Osteoblast (primary cell): ENCODE results near the gene GKAP1. TPM values are rescaled to one million over a fixed set of nuclear protein-coding genes. Genes with fewer than 3 reads are reported as not detected.
A peak's percentile ranks its signal among the peaks of the same experiment; 100 is the strongest.
"Not testable (repeated sequence)": the region's sequence is repeated elsewhere in the genome, so short reads cannot be mapped to it uniquely, and the experiment has no call there.

Source experiments
- DNase-seq: peaks from one replicate; pipeline ENCODE4 v3.0.0; 2011; ENCODE audit warnings: low spot score, mixed read lengths; ENCODE audit not compliant: insufficient read length; ENCODE audit errors: missing footprints
- H2AFZ ChIP-seq: 2 replicates; pipeline ENCODE4 v1.6.0; 2011; ENCODE audit warnings: mild to moderate bottlenecking, low read length
- H3K27ac ChIP-seq: 2 replicates; pipeline ENCODE4 v1.5.1; 2011; ENCODE audit warnings: mild to moderate bottlenecking, low read depth, low read length, moderate library complexity
- H3K27me3 ChIP-seq: 2 replicates; pipeline ENCODE4 v1.6.0; 2012; ENCODE audit warnings: mild to moderate bottlenecking, control low read depth, inconsistent platforms, low read length, moderate library complexity; ENCODE audit not compliant: insufficient read depth
- H3K36me3 ChIP-seq: 2 replicates; pipeline ENCODE4 v1.5.1; 2011; ENCODE audit warnings: mild to moderate bottlenecking, low read length, control low read depth, moderate library complexity; ENCODE audit not compliant: insufficient read depth
- H3K4me1 ChIP-seq: 2 replicates; pipeline ENCODE4 v1.5.1; 2011; ENCODE audit warnings: mild to moderate bottlenecking, low read length, control low read depth, moderate library complexity; ENCODE audit not compliant: insufficient read depth
- H3K4me2 ChIP-seq: 2 replicates; pipeline ENCODE4 v1.6.0; 2011; ENCODE audit warnings: mild to moderate bottlenecking, low read length; ENCODE audit not compliant: insufficient read depth
- H3K4me3 ChIP-seq: fragments of 200-600 bp; sonication (generic); 3 replicates; pipeline ENCODE4 v1.5.1; 2012; ENCODE audit warnings: mild to moderate bottlenecking, low read length, inconsistent platforms; ENCODE audit not compliant: insufficient read depth
- H3K79me2 ChIP-seq: 2 replicates; pipeline ENCODE4 v1.6.0; 2012; ENCODE audit warnings: mild to moderate bottlenecking, low read length, control low read depth, inconsistent platforms; ENCODE audit not compliant: insufficient read depth
- H3K9me3 ChIP-seq: 2 replicates; pipeline ENCODE4 v1.5.1; 2011; ENCODE audit warnings: low read depth, low read length, control low read depth
- H4K20me1 ChIP-seq: 2 replicates; pipeline ENCODE4 v1.6.0; 2012; ENCODE audit warnings: mild to moderate bottlenecking, low read length, control low read depth; ENCODE audit not compliant: insufficient read depth
- CTCF ChIP-seq: IDR thresholded peaks from 2 replicates; pipeline ENCODE4 v1.5.1; 2011; ENCODE audit warnings: mild to moderate bottlenecking, low read depth, low read length, moderate library complexity; ENCODE audit errors: extremely low read depth
- total RNA-seq: library from RNA; depleted of rRNA; stranded (reverse); fragments of >200 nt; gene quantifications from 2 replicates; pipeline ENCODE4 v1.2.3, GENCODE V29; 2012

Gene GKAP1
- total RNA-seq, 1 donor = 1.1 TPM

DNA sequence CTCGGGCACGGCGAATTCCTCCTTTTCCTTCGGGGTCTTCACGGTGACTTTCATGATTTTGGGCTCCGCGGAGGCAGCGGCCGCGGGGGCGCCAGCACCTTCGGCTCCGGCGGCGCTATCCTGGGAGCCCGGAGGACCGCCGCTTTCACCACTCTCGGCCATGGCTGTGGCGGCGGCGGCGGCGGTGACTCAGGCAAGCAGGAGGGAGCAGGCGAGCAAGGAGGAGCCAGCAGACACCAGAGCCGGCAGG lies 110.1 kb downstream of the GKAP1 start:
- Histone ChIP-seq H3K79me2 (peaks cover 53% of the 10 kb centered on the region), H3K4me1 (peaks cover 11% of the 10 kb centered on the region), H3K36me3 (no peaks in the 10 kb centered on the region), H2AFZ (peak overlapping the region; percentile 96), H3K27me3 (no peaks in the 10 kb centered on the region), H4K20me1 (peaks cover 37% of the 10 kb centered on the region), H3K9me3 (no peaks in the 10 kb centered on the region), H3K4me3 (peak overlapping the region; percentile 98), H3K4me2 (peak overlapping the region; percentile 97), H3K27ac (peak overlapping the region; percentile 100)
- DNase-seq = peak; percentile 94
- no peak for TF ChIP-seq CTCF

- Histone ChIP-seq H3K27ac (peak overlapping the region; percentile 100), H3K79me2 (peaks cover 59% of the 10 kb centered on the region), H2AFZ (peak overlapping the region; percentile 96), H4K20me1 (peaks cover 43% of the 10 kb centered on the region), H3K4me1 (peaks cover 11% of the 10 kb centered on the region), H3K36me3 (no peaks in the 10 kb centered on the region), H3K9me3 (no peaks in the 10 kb centered on the region), H3K4me3 (peak overlapping the region; percentile 98), H3K27me3 (no peaks in the 10 kb centered on the region), H3K4me2 (peak overlapping the region; percentile 84)
- peak; percentile 77 for DNase-seq
- TF ChIP-seq CTCF = no peak
Measured at GRCh38 chr9:83706676-83707517, 110.7 kb downstream of the GKAP1 start.

DNA sequence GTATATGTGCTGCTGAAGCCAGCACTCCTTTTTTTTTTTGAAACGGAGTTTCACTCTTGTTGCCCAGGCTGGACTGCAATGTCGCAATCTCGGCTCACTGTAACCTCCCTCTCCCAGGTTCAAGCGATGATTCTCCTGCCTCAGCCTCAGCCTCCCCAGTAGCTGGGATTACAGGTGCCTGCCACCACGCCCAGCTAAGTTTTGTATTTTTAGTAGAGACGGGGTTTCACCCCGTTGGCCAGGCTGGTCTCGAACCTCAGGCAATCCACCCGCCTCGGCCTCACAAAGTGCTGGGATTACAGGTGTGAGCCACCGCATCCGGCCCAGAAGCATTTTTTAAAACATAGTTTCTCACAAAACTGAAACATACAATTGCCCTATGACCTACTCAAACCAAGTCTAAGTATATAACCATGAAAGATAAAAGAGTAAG lies 112.3 kb downstream of the GKAP1 start:
- H3K27me3 ChIP-seq, H3K4me3 ChIP-seq, H3K27ac ChIP-seq, DNase-seq, H3K9me3 ChIP-seq, H3K36me3 ChIP-seq, H2AFZ ChIP-seq: not testable (repeated sequence)
- Histone ChIP-seq H3K4me2 (peak overlapping the region; percentile 84), H3K4me1 (peaks cover 17% of the 10 kb centered on the region), H3K79me2 (peaks cover 75% of the 10 kb centered on the region), H4K20me1 (peaks cover 55% of the 10 kb centered on the region)

GRCh38 chr9:83701769-83702168 lies 115.8 kb downstream of the GKAP1 start:
- no peaks in the 10 kb centered on the region for H3K27me3 ChIP-seq
- H3K4me2 ChIP-seq = peak overlapping the region; percentile 70
- H2AFZ ChIP-seq = no peak overlapping the region
- peak overlapping the region; percentile 47 for H3K27ac ChIP-seq
- H3K36me3 ChIP-seq = no peaks in the 10 kb centered on the region
- H3K4me1 ChIP-seq = peaks cover 13% of the 10 kb centered on the region
- H3K4me3 ChIP-seq = peak overlapping the region; percentile 24
- H3K79me2 ChIP-seq = peaks cover 100% of the 10 kb centered on the region
- peaks cover 79% of the 10 kb centered on the region for H4K20me1 ChIP-seq
- no peaks in the 10 kb centered on the region for H3K9me3 ChIP-seq
- no peak for DNase-seq
- TF ChIP-seq CTCF = no peak
